HepG2 (cell line): ENCODE results near the gene ZNF213. TPM values are rescaled to one million over a fixed set of nuclear protein-coding genes. Genes with fewer than 3 reads are reported as not detected.

ENCODE experiments used
- HIVEP1 ChIP-seq: sonication (generic); formaldehyde crosslinking; IDR thresholded peaks from 2 replicates; pipeline ENCODE4 v1.4.0; 2020; ENCODE audit warnings: mild to moderate bottlenecking, missing genetic modification reagents
- NFRKB ChIP-seq: fragments of 450-650 bp; IDR thresholded peaks from 2 replicates; pipeline ENCODE4 v1.6.1; 2017
- NFYB ChIP-seq: sonication (generic); formaldehyde crosslinking; IDR thresholded peaks from 2 replicates; pipeline ENCODE4 v1.4.0; 2020; ENCODE audit warnings: missing genetic modification reagents
- PITX1 ChIP-seq: sonication (generic); formaldehyde crosslinking; IDR thresholded peaks from 2 replicates; pipeline ENCODE4 v1.5.1; 2020; ENCODE audit warnings: mild to moderate bottlenecking, missing genetic modification reagents
- PRDM10 ChIP-seq: sonication (generic); formaldehyde crosslinking; IDR thresholded peaks from 2 replicates; pipeline ENCODE4 v1.4.0; 2020; ENCODE audit warnings: low read depth, missing genetic modification reagents
- RFX5 ChIP-seq: IDR thresholded peaks from 2 replicates; pipeline ENCODE4 v1.6.1; 2011; ENCODE audit warnings: low read depth, low read length, improper control_type of control experiment
- SIX4 ChIP-seq: sonication (generic); formaldehyde crosslinking; IDR thresholded peaks from 2 replicates; pipeline ENCODE4 v1.4.0; 2020; ENCODE audit warnings: missing genetic modification reagents
- ZFX ChIP-seq: sonication (generic); formaldehyde crosslinking; IDR thresholded peaks from 2 replicates; pipeline ENCODE4 v1.4.0; 2020; ENCODE audit warnings: mild to moderate bottlenecking, low read depth, missing genetic modification reagents, moderate library complexity
- ZKSCAN1 ChIP-seq: fragments of 150-350 bp; IDR thresholded peaks from 2 replicates; pipeline ENCODE4 v1.6.1; 2014; ENCODE audit warnings: low read length
- ZNF337 ChIP-seq: sonication (generic); formaldehyde crosslinking; IDR thresholded peaks from 2 replicates; pipeline ENCODE4 v1.5.1; 2020; ENCODE audit warnings: missing genetic modification reagents, low read depth, mild to moderate bottlenecking, borderline replicate concordance
- ZNF33B ChIP-seq: sonication (generic); formaldehyde crosslinking; IDR thresholded peaks from 2 replicates; pipeline ENCODE4 v1.5.1; 2020; ENCODE audit warnings: mild to moderate bottlenecking, missing genetic modification reagents
- ZNF670 ChIP-seq: sonication (generic); formaldehyde crosslinking; IDR thresholded peaks from 2 replicates; pipeline ENCODE4 v1.8.0; 2022; ENCODE audit warnings: mild to moderate bottlenecking, missing genetic modification reagents, borderline replicate concordance
- ZZZ3 ChIP-seq: sonication (generic); formaldehyde crosslinking; IDR thresholded peaks from 2 replicates; pipeline ENCODE4 v1.4.0; 2020; ENCODE audit warnings: missing genetic modification reagents, mild to moderate bottlenecking, borderline replicate concordance
- polyA plus RNA-seq, 8 experiments: library from polyadenylated mRNA; depleted of rRNA in 3 of 8; stranded (reverse) in 7 of 8; unstranded in 1 of 8; fragments of >200 nt; fragmentation: Illumina TruSeq in 4 of 8; extraction: Trizol in 4 of 8; gene quantifications; 2 replicates each; pipeline versions ENCODE4 v1.2.1 to v1.2.3, GENCODE V29; 2011 to 2016; ENCODE audit warnings: low read depth in 4 of 8, missing spikeins in 1 of 8, mixed read lengths in 1 of 8; ENCODE audit not compliant: insufficient read depth in 1 of 8
- total RNA-seq, 5 experiments: library from RNA; depleted of rRNA; stranded (reverse); fragments of >200 nt; fragmentation: Illumina TruSeq; extraction: Trizol; gene quantifications; 2 replicates each; pipeline ENCODE4 v1.2.3, GENCODE V29; 2016; ENCODE audit warnings: low read depth in 1 of 5
- TF ChIP-seq, protein P1 (sequence below): sonication (generic); formaldehyde crosslinking; IDR thresholded peaks from 2 replicates; pipeline ENCODE4 v1.4.0; 2020; ENCODE audit warnings: missing genetic modification reagents
- TF ChIP-seq, protein P2 (sequence below): sonication (generic); formaldehyde crosslinking; IDR thresholded peaks from 2 replicates; pipeline ENCODE4 v1.4.0; 2020; ENCODE audit warnings: mild to moderate bottlenecking, missing genetic modification reagents, borderline replicate concordance

ZNF213 gene
- total and polyA plus RNA-seq, 2 of the 13 experiments (the other 11 are each of a cell fraction or from before 2014, with no cell fraction given): 0.59 to 0.97 TPM

GRCh38 chr16:3158510-3159314 lies 23.9 kb downstream of the ZNF213 start (continued):
- TF ChIP-seq, protein P1, sequence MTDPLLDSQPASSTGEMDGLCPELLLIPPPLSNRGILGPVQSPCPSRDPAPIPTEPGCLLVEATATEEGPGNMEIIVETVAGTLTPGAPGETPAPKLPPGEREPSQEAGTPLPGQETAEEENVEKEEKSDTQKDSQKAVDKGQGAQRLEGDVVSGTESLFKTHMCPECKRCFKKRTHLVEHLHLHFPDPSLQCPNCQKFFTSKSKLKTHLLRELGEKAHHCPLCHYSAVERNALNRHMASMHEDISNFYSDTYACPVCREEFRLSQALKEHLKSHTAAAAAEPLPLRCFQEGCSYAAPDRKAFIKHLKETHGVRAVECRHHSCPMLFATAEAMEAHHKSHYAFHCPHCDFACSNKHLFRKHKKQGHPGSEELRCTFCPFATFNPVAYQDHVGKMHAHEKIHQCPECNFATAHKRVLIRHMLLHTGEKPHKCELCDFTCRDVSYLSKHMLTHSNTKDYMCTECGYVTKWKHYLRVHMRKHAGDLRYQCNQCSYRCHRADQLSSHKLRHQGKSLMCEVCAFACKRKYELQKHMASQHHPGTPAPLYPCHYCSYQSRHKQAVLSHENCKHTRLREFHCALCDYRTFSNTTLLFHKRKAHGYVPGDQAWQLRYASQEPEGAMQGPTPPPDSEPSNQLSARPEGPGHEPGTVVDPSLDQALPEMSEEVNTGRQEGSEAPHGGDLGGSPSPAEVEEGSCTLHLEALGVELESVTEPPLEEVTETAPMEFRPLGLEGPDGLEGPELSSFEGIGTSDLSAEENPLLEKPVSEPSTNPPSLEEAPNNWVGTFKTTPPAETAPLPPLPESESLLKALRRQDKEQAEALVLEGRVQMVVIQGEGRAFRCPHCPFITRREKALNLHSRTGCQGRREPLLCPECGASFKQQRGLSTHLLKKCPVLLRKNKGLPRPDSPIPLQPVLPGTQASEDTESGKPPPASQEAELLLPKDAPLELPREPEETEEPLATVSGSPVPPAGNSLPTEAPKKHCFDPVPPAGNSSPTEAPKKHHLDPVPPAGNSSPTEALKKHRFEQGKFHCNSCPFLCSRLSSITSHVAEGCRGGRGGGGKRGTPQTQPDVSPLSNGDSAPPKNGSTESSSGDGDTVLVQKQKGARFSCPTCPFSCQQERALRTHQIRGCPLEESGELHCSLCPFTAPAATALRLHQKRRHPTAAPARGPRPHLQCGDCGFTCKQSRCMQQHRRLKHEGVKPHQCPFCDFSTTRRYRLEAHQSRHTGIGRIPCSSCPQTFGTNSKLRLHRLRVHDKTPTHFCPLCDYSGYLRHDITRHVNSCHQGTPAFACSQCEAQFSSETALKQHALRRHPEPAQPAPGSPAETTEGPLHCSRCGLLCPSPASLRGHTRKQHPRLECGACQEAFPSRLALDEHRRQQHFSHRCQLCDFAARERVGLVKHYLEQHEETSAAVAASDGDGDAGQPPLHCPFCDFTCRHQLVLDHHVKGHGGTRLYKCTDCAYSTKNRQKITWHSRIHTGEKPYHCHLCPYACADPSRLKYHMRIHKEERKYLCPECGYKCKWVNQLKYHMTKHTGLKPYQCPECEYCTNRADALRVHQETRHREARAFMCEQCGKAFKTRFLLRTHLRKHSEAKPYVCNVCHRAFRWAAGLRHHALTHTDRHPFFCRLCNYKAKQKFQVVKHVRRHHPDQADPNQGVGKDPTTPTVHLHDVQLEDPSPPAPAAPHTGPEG: 0 out of 2 replicates have a peak, but pooled peaks have one; percentile 23
- peak; percentile 53; the same call in 1 of the 2 replicates for TF ChIP-seq PITX1 (CRISPR knock-in tag)
- TF ChIP-seq ZNF670: no peak
- TF ChIP-seq NFYB (CRISPR knock-in tag): no peak
- TF ChIP-seq ZNF33B: no peak
- TF ChIP-seq PRDM10 (CRISPR knock-in tag): no peak
- no peak for TF ChIP-seq HIVEP1 (CRISPR knock-in tag)
- no peak for TF ChIP-seq ZZZ3 (CRISPR knock-in tag)
- no peak for TF ChIP-seq NFRKB
- TF ChIP-seq ZKSCAN1: no peak
- no peak for TF ChIP-seq ZNF337 (CRISPR knock-in tag)
- TF ChIP-seq SIX4 (CRISPR knock-in tag): no peak
- TF ChIP-seq, protein P2, sequence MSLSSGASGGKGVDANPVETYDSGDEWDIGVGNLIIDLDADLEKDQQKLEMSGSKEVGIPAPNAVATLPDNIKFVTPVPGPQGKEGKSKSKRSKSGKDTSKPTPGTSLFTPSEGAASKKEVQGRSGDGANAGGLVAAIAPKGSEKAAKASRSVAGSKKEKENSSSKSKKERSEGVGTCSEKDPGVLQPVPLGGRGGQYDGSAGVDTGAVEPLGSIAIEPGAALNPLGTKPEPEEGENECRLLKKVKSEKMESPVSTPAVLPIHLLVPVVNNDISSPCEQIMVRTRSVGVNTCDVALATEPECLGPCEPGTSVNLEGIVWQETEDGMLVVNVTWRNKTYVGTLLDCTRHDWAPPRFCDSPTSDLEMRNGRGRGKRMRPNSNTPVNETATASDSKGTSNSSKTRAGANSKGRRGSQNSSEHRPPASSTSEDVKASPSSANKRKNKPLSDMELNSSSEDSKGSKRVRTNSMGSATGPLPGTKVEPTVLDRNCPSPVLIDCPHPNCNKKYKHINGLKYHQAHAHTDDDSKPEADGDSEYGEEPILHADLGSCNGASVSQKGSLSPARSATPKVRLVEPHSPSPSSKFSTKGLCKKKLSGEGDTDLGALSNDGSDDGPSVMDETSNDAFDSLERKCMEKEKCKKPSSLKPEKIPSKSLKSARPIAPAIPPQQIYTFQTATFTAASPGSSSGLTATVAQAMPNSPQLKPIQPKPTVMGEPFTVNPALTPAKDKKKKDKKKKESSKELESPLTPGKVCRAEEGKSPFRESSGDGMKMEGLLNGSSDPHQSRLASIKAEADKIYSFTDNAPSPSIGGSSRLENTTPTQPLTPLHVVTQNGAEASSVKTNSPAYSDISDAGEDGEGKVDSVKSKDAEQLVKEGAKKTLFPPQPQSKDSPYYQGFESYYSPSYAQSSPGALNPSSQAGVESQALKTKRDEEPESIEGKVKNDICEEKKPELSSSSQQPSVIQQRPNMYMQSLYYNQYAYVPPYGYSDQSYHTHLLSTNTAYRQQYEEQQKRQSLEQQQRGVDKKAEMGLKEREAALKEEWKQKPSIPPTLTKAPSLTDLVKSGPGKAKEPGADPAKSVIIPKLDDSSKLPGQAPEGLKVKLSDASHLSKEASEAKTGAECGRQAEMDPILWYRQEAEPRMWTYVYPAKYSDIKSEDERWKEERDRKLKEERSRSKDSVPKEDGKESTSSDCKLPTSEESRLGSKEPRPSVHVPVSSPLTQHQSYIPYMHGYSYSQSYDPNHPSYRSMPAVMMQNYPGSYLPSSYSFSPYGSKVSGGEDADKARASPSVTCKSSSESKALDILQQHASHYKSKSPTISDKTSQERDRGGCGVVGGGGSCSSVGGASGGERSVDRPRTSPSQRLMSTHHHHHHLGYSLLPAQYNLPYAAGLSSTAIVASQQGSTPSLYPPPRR (CRISPR knock-in tag): 0 out of 2 replicates have a peak, but pooled peaks have one; percentile 17
- peak; percentile 48; the same call in 1 of the 2 replicates for TF ChIP-seq ZFX (CRISPR knock-in tag)
- TF ChIP-seq RFX5: no peak
